Ovary (tissue), 3 donors: Measurements from ENCODE around the gene GOLGA6L9.
"Not testable (repeated sequence)": the region's sequence is repeated elsewhere in the genome, so short reads cannot be mapped to it uniquely, and the experiment has no call there.

Source experiments
- CTCF ChIP-seq, 3 donors: fragments of 450-650 bp in 2 of 3; fragments of 200-600 bp in 1 of 3; IDR thresholded peaks; one replicate each; pipeline versions ENCODE4 v1.5.1 to v1.8.0; 2016 to 2022; ENCODE audit warnings: antibody characterized with exemption in 3 of 3, mild to moderate bottlenecking in 1 of 3
- EP300 ChIP-seq: sonication (generic); formaldehyde crosslinking; IDR thresholded peaks from one replicate; pipeline ENCODE4 v1.6.1; 2017; ENCODE audit warnings: antibody characterized with exemption
- POLR2A ChIP-seq: fragments of 450-650 bp; IDR thresholded peaks from one replicate; pipeline ENCODE4 v1.6.1; 2017; ENCODE audit warnings: antibody characterized with exemption, mild to moderate bottlenecking, moderate library complexity
- donor health status: DM: no; HTN: no; CAD: no.

DNA sequence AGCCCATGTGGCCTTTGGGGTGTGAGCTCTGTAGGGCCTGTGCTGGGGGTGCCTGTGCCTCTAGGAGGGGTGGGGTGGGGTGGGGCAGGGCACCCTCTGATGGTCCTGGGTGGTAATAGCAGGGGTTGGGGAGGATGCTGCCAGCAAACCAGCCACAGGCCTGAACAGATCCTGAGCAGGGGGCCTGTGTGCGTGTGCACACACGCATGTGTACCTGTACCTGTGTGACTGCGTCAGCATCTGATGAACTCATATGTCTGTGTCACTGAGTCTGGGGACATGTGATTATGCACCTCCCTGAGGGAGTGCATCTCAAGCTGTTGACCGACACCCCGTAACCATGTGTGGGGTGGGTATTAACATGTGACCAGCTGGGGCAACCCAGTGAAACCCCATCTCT is 36.0 kb downstream of the GOLGA6L9 start:
- not testable (repeated sequence) for TF ChIP-seq CTCF (IDR thresholded peaks at IDR 0.05); EP300; POLR2A
